Neural crest cell (in vitro differentiated cells): ENCODE data around the gene AGAP2. TPM values are rescaled to one million over a fixed set of nuclear protein-coding genes. Genes with fewer than 3 reads are reported as not detected.
"Not testable (repeated sequence)": the region's sequence is repeated elsewhere in the genome, so short reads cannot be mapped to it uniquely, and the experiment has no call there.

ENCODE experiments used
- DNase-seq: peaks from one replicate; pipeline ENCODE4 v3.0.0; 2021; ENCODE audit warnings: low read depth, mixed read lengths, low spot score
- H3K27ac Mint-ChIP-seq: one replicate; pipeline ENCODE4 v1.8.0; 2021; ENCODE audit warnings: mild to moderate bottlenecking, mixed read lengths; ENCODE audit not compliant: unreplicated experiment
- H3K27me3 Mint-ChIP-seq: 2 replicates; pipeline ENCODE4 v1.8.0; 2021; ENCODE audit warnings: low read depth, mild to moderate bottlenecking, mixed read lengths
- H3K36me3 Mint-ChIP-seq: 2 replicates; pipeline ENCODE4 v1.8.0; 2021; ENCODE audit warnings: low read depth, mild to moderate bottlenecking, mixed read lengths
- H3K4me1 Mint-ChIP-seq: 2 replicates; pipeline ENCODE4 v1.8.0; 2021; ENCODE audit warnings: mixed read lengths
- H3K4me3 Mint-ChIP-seq: one replicate; pipeline ENCODE4 v1.8.0; 2021; ENCODE audit warnings: mild to moderate bottlenecking, mixed read lengths
- H3K9me3 Mint-ChIP-seq: 2 replicates; pipeline ENCODE4 v1.8.0; 2021; ENCODE audit warnings: mixed read lengths
- microRNA-seq: library from miRNA; unstranded; fragments of <30 nt; microRNA quantifications from one replicate; pipeline ENCODE4, GENCODE V29; 2020
- total RNA-seq: library from RNA; stranded (reverse); gene quantifications from 2 replicates; pipeline ENCODE4 v1.2.1, GENCODE V29; 2021
- TF ChIP-seq, protein P1 (sequence below): fragments of 200-600 bp; sonication (generic); conservative IDR thresholded peaks from 2 replicates; pipeline ENCODE4 v1.5.0; 2021; ENCODE audit warnings: antibody characterized with exemption, mild to moderate bottlenecking

Gene AGAP2
- total RNA-seq, 1 donor from 2014 or later = 4.1 TPM

DNA sequence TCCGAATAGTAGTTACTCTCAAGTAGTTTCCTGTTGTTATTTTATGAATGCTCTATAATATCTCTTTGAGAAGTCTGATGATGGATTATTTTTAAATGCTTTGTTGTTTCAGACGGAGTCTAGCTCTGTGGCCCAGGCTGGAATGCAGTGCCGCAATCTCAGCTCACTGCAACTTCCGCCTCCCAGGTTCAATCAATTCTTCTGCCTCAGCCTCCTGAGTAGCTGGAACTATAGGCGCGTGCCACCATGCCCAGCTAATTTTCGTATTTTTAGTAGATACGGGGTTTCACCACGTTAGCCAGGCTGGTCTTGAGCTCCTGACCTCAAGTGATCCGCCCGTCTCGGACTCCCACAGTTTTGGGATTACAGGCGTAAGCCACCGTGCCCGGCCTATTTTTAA lies 46.0 kb downstream of the AGAP2 start:
- no peak for DNase-seq
- Mint-ChIP-seq H3K4me1 (no peaks in the 10 kb centered on the region), H3K27me3 (peaks cover 31% of the 10 kb centered on the region), H3K4me3 (no peak overlapping the region), H3K9me3 (no peaks in the 10 kb centered on the region), H3K27ac (no peak overlapping the region), H3K36me3 (peaks cover 4% of the 10 kb centered on the region)
- TF ChIP-seq, protein P1, sequence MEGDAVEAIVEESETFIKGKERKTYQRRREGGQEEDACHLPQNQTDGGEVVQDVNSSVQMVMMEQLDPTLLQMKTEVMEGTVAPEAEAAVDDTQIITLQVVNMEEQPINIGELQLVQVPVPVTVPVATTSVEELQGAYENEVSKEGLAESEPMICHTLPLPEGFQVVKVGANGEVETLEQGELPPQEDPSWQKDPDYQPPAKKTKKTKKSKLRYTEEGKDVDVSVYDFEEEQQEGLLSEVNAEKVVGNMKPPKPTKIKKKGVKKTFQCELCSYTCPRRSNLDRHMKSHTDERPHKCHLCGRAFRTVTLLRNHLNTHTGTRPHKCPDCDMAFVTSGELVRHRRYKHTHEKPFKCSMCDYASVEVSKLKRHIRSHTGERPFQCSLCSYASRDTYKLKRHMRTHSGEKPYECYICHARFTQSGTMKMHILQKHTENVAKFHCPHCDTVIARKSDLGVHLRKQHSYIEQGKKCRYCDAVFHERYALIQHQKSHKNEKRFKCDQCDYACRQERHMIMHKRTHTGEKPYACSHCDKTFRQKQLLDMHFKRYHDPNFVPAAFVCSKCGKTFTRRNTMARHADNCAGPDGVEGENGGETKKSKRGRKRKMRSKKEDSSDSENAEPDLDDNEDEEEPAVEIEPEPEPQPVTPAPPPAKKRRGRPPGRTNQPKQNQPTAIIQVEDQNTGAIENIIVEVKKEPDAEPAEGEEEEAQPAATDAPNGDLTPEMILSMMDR = no peak

DNA sequence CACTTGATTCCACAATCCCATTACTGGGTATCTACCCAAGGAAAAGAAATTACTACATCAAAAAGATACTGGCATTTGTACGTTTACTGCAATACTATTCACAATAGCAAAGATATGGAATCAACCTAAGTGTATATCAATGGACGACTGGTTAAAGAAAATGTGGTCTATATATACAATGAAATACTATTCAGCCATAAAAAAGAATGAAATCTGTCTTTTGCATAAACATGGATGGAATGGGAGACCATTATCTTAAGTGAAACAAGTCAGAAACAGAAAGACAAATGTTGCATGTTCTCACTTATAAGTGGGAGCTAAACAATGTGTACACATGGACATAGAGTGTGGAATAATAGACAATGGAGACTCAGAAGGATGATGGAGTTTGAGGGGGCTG lies 49.6 kb downstream of the AGAP2 start:
- no peaks in the 10 kb centered on the region for H3K4me1 Mint-ChIP-seq
- no peak for DNase-seq
- H3K27ac Mint-ChIP-seq = no peak overlapping the region
- H3K36me3 Mint-ChIP-seq = no peaks in the 10 kb centered on the region
- TF ChIP-seq, protein P1 = no peak
- H3K27me3 Mint-ChIP-seq = peaks cover 66% of the 10 kb centered on the region
- H3K4me3 Mint-ChIP-seq = no peak overlapping the region
- peaks cover 2% of the 10 kb centered on the region for H3K9me3 Mint-ChIP-seq

DNA sequence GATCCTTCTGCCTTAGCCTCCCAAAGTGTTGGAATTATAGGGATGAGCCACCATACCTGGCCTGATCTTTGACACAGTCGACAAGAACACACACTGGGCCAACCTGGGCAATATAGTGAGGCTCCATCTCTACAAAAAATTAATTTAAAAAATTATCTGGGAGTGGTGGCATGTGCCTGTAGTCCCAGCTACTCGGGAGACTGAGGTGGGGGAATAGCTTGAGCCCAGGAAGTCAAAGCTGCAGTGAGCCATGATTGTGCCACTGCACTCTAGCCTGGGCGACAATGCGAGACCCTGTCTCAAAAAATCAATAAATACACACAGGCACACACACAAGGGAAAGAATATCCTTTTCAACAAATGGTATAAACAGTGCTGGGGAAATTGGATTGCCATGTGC lies 50.7 kb downstream of the AGAP2 start:
- TF ChIP-seq, protein P1 = no peak
- Mint-ChIP-seq H3K4me3 (no peak overlapping the region), H3K27me3 (peaks cover 73% of the 10 kb centered on the region), H3K4me1 (no peaks in the 10 kb centered on the region), H3K27ac (no peak overlapping the region), H3K9me3 (peaks cover 2% of the 10 kb centered on the region), H3K36me3 (no peaks in the 10 kb centered on the region)
- no peak for DNase-seq

DNA sequence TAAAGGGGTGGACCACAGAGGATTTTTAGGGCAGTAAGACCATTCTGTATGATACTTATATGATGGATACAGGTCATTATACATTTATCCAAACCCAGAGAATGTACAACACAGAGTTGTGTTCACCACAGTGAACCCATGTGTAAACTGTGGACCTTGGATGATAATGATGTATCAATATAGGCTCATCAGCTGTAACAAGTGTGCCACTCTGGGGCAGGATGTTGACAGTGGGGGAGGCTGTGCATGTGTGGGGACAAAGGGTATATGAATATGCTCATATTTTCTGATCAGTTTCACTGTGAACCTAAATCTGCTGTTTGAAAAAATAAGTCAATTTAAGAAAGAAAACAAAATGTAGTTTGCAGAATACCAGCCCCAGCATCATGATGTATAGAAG lies 58.8 kb downstream of the AGAP2 start:
- no peak overlapping the region for H3K27ac Mint-ChIP-seq
- peaks cover 5% of the 10 kb centered on the region for H3K9me3 Mint-ChIP-seq
- H3K4me1 Mint-ChIP-seq = no peaks in the 10 kb centered on the region
- peaks cover 54% of the 10 kb centered on the region for H3K27me3 Mint-ChIP-seq
- H3K4me3 Mint-ChIP-seq = no peak overlapping the region
- TF ChIP-seq, protein P1 = no peak
- no peaks in the 10 kb centered on the region for H3K36me3 Mint-ChIP-seq
- DNase-seq = no peak

GRCh38 chr12:57677947-57678346 lies 60.6 kb downstream of the AGAP2 start:
- H3K9me3 Mint-ChIP-seq, H3K36me3 Mint-ChIP-seq, H3K4me3 Mint-ChIP-seq, H3K4me1 Mint-ChIP-seq, DNase-seq, H3K27ac Mint-ChIP-seq: not testable (repeated sequence)
- peaks cover 39% of the 10 kb centered on the region for H3K27me3 Mint-ChIP-seq

GRCh38 chr12:57674691-57675090 lies 63.9 kb downstream of the AGAP2 start:
- Mint-ChIP-seq H3K4me3 (no peak overlapping the region), H3K36me3 (no peaks in the 10 kb centered on the region), H3K27ac (no peak overlapping the region), H3K9me3 (no peaks in the 10 kb centered on the region), H3K4me1 (no peaks in the 10 kb centered on the region), H3K27me3 (peaks cover 34% of the 10 kb centered on the region)
- TF ChIP-seq, protein P1 = no peak
- no peak for DNase-seq

Small RNA genes within 50 kb of the gene (microRNA-seq; reads per million reads assigned to microRNA genes)
- gene MIR6759 = not detected

Other genes starting within 250 kb of the AGAP2 start
- 14.1 and 15.0 TPM in 2 replicates for gene DDIT3, start 218.2 kb downstream of the AGAP2 start, total RNA-seq
- gene MBD6, start 215.9 kb downstream of the AGAP2 start, total RNA-seq = 90.4 and 91.3 TPM in 2 replicates
- gene DCTN2, start 191.6 kb downstream of the AGAP2 start, total RNA-seq = 133 and 138 TPM in 2 replicates
- 16.9 and 20.8 TPM in 2 replicates for gene KIF5A, start 188.7 kb downstream of the AGAP2 start, total RNA-seq
- gene PIP4K2C, start 147.6 kb downstream of the AGAP2 start, total RNA-seq = 15.9 and 17.3 TPM in 2 replicates
- gene DTX3, start 133.9 kb downstream of the AGAP2 start, total RNA-seq = 74.7 and 75.6 TPM in 2 replicates
- gene ARHGEF25, start 127.3 kb downstream of the AGAP2 start, total RNA-seq = 41.2 and 43.8 TPM in 2 replicates
- gene B4GALNT1, start 105.5 kb downstream of the AGAP2 start, total RNA-seq = 18.6 and 19.5 TPM in 2 replicates
- 123 and 135 TPM in 2 replicates for gene OS9, start 44.6 kb downstream of the AGAP2 start, total RNA-seq
- gene TSPAN31, start 6.3 kb upstream of the AGAP2 start, total RNA-seq = 23.5 and 26.9 TPM in 2 replicates
- gene CDK4, start 13.6 kb upstream of the AGAP2 start, total RNA-seq = 332 and 333 TPM in 2 replicates
- 16.7 and 18.8 TPM in 2 replicates for gene MARCHF9, start 16.4 kb upstream of the AGAP2 start, total RNA-seq
- gene CYP27B1, start 28.3 kb upstream of the AGAP2 start, total RNA-seq = 3.2 and 4.2 TPM in 2 replicates
- gene METTL1, start 33.4 kb upstream of the AGAP2 start, total RNA-seq = 37.8 and 40.5 TPM in 2 replicates
- 4.5 and 5.6 TPM in 2 replicates for gene EEF1AKMT3, start 33.9 kb upstream of the AGAP2 start, total RNA-seq
- 31.7 and 32.3 TPM in 2 replicates for gene TSFM, start 44.0 kb upstream of the AGAP2 start, total RNA-seq
- gene AVIL, start 80.0 kb upstream of the AGAP2 start, total RNA-seq = 1.6 and 1.7 TPM in 2 replicates
- gene CTDSP2, start 108.0 kb upstream of the AGAP2 start, total RNA-seq = 83.2 and 83.4 TPM in 2 replicates
- gene ATP23, start 202.8 kb upstream of the AGAP2 start, total RNA-seq = 7.7 and 8.0 TPM in 2 replicates